GM18907 (cell line): ENCODE measurements around the gene MCOLN1.
"Not testable (repeated sequence)": the region's sequence is repeated elsewhere in the genome, so short reads cannot be mapped to it uniquely, and the experiment has no call there.

ENCODE experiments used
- ATAC-seq: cut with Tn5 transposase; IDR thresholded peaks from one replicate; pipeline ENCODE4 v1.9.1; 2021; ENCODE audit warnings: mild to moderate bottlenecking, moderate library complexity; ENCODE audit not compliant: unreplicated experiment

The MCOLN1 gene

DNA sequence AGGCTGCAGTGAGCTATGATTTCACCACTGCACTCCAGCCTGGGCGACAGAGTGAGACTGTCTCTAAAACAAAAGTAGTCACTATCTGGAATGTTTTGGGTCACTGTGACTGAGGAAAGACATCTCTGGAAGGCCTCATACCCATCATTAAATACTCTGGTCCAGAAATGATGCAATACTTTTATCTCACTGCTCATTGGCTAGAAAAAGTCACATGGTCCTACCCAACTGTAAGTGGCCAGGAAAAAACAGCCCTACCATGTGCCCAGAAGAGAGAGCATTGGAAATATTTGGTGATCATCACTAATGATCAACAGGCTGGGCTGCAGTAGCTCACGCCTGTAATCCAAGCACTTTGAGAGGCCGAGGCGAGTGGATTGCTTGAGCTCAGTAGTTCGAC is 42.9 kb downstream of the MCOLN1 start:
- no peak for ATAC-seq

- ATAC-seq: no peak
Observed at GRCh38 chr19:7570761-7571160, 48.3 kb downstream of the MCOLN1 start.

GRCh38 chr19:7575434-7576040 is 53.1 kb downstream of the MCOLN1 start:
- ATAC-seq: no peak

DNA sequence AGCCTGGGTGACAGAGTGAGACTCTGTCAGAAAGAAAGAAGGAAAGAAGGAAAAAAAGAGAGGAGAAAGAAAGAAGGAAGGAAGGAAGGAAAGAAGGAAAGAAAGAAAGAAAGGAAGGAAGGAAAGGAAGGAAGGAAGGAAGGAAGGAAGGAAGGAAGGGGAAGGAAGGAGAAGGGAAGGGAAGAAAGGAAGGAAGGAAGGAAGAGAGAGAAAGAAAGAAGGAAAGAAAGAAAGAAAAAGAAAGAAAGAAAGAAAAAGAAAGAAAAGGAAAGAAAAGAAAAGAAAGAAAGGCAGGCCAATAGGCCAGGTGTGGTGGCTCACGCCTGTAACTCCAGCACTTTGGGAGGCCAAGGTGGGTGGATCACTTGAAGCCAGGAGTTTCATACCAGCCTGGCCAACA is 55.0 kb downstream of the MCOLN1 start:
- ATAC-seq: not testable (repeated sequence)

DNA sequence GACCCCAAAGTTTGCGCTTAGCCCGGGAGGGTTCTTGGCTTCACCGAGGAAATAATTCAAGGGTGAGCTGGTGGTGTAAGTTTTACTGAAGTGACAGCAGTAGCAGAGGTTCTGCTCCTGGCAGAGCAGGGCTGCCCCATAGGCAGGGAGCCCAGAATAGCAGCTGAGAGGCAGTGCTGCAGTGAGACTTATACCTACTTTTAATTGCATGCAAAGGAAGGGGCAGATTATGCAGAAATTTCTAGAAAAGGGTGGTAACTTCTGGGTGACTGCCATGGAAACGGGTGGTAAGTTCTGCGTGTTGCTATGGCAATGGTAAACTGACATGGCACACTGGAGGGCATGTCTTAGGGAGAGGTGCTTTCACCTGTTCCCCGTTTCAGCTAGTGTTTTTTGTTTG is 55.7 kb downstream of the MCOLN1 start:
- ATAC-seq: no peak

DNA sequence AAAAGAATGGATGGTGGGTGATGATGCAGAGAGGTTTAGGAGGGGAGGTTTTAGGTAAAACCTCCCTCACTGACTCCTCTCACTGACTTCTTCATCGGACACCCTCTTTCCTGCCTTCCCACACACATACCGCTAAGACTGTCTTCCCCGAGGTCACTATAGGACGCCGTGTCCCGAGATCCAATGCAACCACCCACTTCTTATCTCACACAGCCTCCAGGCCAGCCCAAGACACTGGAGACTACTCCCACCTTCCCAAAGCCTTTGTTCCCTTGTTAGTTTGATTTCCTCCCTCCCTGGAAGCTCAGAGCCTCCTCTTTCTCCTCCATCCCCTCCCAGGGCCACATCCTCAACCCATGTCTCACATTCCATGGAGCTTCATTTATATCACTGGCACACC is 56.8 kb downstream of the MCOLN1 start:
- ATAC-seq: no peak

- ATAC-seq: no peak
Observed at GRCh38 chr19:7582446-7582845, 60.0 kb downstream of the MCOLN1 start.
